HG03571 (cell line): Measurements from ENCODE around the gene AAK1.
"Not testable (repeated sequence)": the region's sequence is repeated elsewhere in the genome, so short reads cannot be mapped to it uniquely, and the experiment has no call there.

Experiments used
- ATAC-seq: cut with Tn5 transposase; IDR thresholded peaks from one replicate; pipeline ENCODE4 v1.9.1; 2021; ENCODE audit not compliant: unreplicated experiment

The AAK1 gene

DNA sequence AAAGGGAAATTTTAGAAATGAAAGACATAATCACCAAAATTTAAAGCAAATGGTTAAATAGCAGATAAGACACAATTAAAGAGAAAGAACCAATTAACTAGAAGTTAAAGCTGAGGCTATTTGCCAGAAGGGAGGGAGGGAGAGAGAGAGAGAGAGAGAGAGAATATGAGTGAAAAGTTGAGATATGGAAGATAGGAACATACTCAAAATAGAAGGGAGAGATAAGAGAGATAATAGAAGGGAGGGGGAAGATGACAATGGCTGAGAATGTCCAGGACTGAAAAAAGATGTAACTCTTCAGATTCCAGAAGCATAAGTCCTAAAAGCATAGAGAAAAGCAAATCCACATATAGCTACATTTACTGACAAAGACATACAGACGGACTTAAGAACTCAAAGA lies 17.1 kb upstream of the AAK1 start:
- ATAC-seq: no peak

GRCh38 chr2:69659941-69660483 lies 16.5 kb upstream of the AAK1 start:
- no peak for ATAC-seq

DNA sequence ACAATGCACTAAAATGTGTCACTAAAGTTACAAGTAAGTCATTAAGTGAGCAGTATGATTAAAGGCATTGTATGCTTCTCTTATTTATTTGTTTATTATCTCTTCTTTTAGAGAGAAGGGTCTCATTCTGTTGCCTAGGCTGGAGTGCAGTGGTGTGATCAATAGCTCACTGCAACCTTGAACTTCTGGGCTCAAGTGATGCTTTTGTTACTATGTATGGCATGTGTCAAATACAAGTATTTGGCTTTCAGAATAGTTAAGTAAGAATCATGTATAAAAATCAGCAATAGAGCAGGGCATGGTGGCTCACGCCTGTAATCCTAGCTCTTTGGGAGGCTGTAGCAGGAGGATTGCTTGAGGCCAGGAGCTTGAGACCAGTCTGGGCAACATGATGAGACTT lies 15.8 kb upstream of the AAK1 start:
- ATAC-seq: no peak

- no peak for ATAC-seq
These were observed 8.7 kb upstream of the AAK1 start for GRCh38 chr2:69652206-69652605.

DNA sequence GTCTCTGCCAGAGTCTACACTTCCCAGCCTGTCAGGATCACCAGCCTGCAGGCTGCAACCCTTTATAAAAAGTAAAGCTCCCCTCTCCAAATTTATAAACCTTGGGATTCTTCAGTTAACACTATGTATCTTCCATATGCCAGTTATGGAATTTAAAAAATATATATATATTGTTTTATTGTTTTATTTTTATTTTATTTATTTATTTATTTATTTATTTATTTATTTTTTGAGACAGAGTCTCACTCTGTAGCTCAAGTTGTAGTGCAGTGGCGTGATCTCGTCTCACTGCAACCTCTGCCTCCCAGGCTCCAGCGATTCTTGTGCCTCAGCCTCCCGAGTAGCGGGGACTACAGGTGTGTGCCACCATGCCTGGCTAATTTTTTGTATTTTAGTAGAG lies 3.7 kb upstream of the AAK1 start:
- ATAC-seq: not testable (repeated sequence)

DNA sequence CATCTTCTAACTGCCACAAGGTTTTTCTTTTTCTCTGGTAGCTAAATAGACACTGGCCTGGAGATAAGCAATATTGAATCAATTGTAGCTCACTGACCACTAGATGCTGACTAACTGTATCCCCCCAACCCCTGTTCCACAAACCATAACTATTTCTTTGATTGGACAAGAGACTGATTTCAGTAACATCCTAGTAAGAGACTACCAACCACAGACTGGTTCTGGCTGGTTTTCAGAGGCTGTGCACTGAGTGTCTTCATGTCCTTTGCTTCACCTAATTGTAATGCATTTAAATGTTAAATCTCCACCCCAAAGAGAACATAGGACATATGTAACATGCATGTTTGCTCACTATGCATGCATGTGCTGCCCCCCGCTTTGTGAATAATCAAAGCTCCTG lies 3.2 kb upstream of the AAK1 start:
- no peak for ATAC-seq

- no peak for ATAC-seq
These were observed 2.4 kb upstream of the AAK1 start for GRCh38 chr2:69645921-69646320.

- no peak for ATAC-seq
These were observed 1.5 kb upstream of the AAK1 start for GRCh38 chr2:69645031-69645431.

DNA sequence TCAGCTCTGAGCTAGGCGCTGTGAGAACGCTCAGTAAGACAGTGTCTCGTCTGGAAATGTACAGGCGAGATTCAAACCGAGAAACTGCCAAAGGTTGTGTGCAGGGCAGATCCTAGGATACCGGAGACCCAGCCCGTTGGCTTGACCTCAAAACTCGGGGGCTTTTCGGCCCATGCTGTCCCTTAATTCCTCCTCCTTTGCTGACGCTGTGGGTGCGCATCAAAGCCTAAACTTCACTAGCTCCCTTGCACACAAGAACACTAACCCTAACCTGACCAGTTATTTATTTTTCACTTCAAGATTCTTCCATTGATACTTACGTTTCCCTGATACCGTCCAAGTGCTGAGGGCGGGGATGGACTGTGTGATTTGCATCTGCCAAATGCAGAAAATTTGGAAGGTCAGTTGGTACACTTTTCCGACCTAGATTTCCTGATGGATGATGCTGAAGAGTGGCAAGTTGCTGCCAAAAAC lies 1.0 kb upstream of the AAK1 start:
- ATAC-seq: no peak

DNA sequence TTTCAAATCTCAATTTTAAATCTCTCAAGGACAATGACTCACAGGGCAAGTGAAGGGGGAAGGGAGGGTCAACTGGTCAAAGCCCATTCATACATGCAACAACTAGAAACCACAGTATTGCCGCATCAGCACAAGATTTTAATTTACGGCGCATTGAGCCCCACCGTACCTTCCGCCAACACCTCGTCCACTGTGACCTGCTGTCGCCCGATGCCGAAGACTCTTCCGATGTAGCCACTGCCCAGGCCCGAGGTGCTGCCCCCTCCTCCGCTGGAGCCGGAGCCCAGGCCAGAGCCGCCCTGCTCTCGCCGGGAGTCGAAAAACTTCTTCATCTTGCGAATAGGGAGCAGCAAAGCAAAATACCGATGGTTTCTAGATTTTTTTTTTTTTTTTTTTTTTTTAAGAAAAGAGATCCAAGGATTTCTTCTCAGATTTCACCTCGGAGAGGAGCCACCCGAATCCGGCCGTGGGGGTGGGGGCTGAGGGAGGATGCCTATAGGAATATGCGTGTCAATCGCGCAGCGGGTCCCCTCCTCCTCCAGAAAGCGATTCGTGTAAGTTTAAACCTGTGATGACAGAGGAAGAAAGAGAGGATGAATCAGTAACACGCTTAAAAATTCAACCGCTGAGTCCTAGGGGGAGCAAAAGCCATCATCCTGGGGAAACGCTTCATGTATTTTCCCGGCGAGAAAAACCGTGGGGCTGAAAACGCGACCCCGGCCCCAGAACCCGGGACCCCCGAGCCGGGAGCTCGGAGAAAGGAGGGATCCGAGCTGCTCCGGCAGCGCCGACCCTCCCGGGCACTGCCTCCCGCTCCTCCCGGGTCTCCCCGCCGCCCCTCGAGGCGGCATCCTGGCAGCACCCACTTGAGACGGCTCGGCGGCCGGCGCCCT lies 584 bp downstream of the AAK1 start:
- no peak for ATAC-seq

DNA sequence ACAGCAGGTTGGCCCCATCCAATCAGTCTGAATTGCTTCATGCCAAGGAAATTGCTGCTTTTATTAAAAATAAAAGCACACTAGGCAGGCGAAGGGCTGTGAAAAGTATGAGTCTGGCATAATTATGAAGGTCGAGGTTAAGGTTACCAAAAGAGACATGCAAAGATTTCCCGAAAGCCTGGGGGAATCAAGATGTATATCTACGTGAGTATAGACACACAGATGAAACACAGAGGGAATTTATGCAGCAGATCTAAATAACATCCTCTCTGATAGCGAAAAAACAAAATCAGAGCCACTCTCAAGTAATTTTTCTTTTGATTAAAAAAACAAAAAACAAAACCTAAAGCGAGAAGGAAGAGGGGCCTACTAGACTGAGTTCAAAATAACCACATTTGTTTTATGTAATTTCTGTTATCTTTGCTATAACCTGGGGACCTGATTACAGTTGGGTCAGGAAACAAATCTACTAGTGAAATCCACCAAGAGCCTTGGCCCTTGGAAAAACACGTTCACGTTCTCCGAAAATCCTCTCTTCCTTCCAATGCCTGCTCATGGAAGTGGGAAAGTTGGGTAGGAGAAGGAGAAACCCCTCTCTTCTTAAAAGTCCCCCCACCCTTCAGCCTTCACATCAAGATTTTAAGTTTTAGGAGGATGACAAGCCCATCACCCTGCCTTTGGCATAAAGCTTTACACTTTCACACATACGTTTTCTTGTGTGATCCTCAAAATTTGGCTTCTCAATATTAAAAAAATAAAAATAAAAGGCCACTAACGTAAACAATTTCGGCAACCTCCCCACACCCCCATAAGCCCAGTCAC lies 1.4 kb downstream of the AAK1 start:
- ATAC-seq: no peak

DNA sequence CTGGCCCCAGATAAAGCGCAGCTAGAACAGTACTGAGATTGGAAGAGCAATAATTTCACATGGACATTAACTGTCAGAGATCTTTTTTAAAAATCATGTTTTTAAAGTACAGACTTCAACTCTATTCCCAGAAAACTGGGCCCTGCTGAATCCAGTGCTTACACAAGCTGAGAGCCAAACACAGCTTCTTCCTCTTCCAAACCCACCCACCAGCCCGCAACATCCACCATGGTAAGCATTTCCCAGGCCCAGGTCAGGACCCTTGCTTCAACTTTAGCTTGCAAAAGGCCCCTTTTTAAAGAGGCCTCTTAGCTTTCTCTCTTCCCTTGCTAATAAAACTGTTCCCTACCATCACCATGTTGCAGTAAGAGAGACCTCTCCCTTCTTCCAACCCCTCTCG lies 2.1 kb downstream of the AAK1 start:
- ATAC-seq: no peak

GRCh38 chr2:69639266-69639665 lies 4.3 kb downstream of the AAK1 start:
- no peak for ATAC-seq

DNA sequence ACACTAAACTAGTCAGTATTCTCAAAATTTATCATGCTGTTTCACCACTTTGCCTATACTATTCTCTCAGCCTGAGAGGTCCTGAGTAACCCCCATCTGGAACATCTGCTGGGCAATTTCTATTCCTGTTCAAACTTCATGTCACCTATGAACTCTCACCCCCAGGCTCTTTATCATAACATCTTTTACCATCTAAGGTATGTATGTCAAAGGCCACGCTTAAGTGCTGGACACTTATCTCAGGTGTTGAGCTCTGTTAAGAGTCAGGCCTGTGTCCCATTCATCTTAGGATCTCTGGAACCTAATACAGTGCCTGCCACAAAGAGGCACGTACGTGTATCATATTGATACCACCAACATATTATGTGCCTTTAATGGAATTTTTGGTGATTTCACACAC lies 4.9 kb downstream of the AAK1 start:
- no peak for ATAC-seq

- ATAC-seq: no peak
These were observed 5.6 kb downstream of the AAK1 start for GRCh38 chr2:69637923-69638322.

DNA sequence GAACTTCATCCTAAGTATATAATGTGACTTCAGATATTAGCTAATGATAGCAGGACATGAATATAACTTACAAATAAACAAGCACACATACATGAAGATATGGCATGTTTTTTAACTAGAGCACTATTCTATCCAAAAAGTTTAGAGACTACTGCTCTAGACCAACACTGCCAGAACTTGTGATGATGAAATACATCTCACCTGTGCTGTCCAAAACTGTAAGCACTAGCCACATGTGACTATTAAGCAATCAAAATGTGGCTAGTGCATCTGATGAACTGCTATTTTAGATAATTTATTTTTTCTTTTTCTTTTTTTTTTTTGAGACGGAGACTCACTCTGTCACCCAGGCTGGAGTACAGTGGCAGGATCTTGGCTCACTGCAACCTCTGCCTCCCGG lies 7.1 kb downstream of the AAK1 start:
- ATAC-seq: no peak

DNA sequence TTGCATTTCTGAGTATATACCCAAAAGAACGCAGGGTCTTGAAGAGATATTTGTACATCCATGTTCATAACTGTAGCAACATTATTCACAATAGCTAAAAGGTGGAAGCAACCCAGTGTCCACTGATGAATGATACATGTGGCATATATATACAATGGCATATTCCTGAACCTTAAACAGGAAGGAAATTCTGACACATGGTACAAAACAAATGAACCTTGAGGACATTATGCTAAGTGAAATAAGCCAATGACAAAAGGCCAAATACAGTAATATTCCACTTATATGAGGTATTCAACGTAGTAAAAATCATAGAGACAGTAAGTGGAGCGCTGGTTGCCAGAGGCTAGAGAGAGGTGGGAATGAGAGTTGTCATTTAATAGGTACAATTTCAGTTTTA lies 8.1 kb downstream of the AAK1 start:
- ATAC-seq: no peak

DNA sequence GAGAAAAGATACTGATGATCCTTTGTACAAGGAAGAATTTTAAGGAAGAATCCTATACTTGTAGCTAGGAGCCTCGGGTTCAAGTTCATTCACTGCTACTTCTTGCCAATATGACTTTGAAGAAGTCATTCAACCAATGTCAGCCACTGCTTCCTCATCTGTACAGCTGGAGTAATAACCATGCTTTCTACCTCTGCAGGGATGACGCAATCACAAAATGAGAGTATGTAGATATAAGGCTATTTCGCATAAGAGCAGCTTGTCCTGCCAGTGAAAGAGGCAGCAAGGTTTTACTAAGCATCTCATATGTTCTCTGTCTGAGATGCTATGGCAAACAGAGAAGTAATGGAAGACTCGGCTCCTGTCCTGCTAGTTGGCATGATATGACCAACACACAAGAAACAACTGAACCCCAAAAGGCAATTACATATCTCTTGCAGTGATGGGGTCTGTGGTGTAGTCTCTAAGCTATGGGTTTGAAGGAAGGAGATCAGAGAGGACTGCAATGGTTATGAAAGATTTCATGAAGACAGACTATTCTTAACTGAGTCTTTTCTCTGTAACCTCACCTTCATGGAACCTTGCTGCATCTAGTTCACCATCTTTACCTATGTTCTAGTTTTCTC lies 9.2 kb downstream of the AAK1 start:
- ATAC-seq: no peak

GRCh38 chr2:69631402-69631801 lies 12.1 kb downstream of the AAK1 start:
- ATAC-seq: no peak

DNA sequence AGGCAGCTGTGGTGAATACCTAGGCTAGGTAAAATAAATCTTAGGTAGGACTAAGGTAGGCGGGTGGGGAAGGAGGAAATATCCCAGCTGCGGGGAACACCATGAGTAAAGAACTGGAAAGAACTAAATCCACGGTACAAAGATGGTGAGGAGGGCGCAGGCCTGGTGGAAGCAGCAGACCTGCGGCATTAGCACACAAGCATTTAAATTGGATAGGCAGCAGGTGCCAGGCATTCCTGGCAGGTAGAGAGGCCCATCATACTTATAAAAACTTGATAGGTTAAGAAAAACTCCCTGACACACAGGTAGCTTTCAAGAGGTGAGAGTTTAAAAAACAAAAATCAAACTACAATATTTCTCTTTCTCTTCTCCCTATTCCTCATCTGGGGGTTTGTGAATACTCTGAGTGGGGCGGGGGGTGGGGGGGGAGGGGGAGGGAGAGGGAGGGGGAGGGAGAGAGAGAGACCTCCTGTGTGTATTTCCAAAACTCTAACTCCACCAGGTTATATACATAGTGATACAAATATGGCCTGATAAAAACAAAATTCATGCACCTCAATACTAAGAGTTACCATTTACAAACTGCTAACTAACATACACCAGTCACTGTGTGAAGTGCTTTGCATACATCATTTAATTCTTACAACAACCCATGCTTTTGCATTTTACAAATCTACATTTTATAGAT lies 13.5 kb downstream of the AAK1 start:
- ATAC-seq: no peak
